ENCODE results near the gene MED25. TPM values are rescaled to one million over a fixed set of nuclear protein-coding genes. Genes with fewer than 3 reads are reported as not detected.
A peak's percentile ranks its signal among the peaks of the same experiment; 100 is the strongest.

Gene MED25
- total RNA-seq, 1 donor from 2014 or later = 34.5 TPM

GRCh38 chr19:49860336-49861102, 42.4 kb downstream of the MED25 start:
- Histone ChIP-seq H3K27me3 (ENCODE audit: control insufficient read depth, insufficient read depth, low read length) (no peaks in the 10 kb centered on the region), H3K36me3 (ENCODE audit: control insufficient read depth, insufficient read depth, low read length) (peaks cover 14% of the 10 kb centered on the region), H3K4me3 (ENCODE audit: low read depth, low read length) (no peak overlapping the region)
- no peak for DNase-seq (ENCODE audit: low read depth)
- TF ChIP-seq, protein P1, sequence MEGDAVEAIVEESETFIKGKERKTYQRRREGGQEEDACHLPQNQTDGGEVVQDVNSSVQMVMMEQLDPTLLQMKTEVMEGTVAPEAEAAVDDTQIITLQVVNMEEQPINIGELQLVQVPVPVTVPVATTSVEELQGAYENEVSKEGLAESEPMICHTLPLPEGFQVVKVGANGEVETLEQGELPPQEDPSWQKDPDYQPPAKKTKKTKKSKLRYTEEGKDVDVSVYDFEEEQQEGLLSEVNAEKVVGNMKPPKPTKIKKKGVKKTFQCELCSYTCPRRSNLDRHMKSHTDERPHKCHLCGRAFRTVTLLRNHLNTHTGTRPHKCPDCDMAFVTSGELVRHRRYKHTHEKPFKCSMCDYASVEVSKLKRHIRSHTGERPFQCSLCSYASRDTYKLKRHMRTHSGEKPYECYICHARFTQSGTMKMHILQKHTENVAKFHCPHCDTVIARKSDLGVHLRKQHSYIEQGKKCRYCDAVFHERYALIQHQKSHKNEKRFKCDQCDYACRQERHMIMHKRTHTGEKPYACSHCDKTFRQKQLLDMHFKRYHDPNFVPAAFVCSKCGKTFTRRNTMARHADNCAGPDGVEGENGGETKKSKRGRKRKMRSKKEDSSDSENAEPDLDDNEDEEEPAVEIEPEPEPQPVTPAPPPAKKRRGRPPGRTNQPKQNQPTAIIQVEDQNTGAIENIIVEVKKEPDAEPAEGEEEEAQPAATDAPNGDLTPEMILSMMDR (IDR thresholded peaks at IDR 0.05; ENCODE audit: insufficient read depth, low read length, poor library complexity, severe bottlenecking) = no peak

- Histone ChIP-seq H3K27me3 (ENCODE audit: control insufficient read depth, insufficient read depth, low read length) (no peaks in the 10 kb centered on the region), H3K36me3 (ENCODE audit: control insufficient read depth, insufficient read depth, low read length) (peaks cover 14% of the 10 kb centered on the region), H3K4me3 (ENCODE audit: low read depth, low read length) (no peak overlapping the region)
- TF ChIP-seq, protein P1 (IDR thresholded peaks at IDR 0.05; ENCODE audit: insufficient read depth, low read length, poor library complexity, severe bottlenecking) = no peak
- no peak for DNase-seq (ENCODE audit: low read depth)
Measured at GRCh38 chr19:49861107-49861506, 43.0 kb downstream of the MED25 start.

DNA sequence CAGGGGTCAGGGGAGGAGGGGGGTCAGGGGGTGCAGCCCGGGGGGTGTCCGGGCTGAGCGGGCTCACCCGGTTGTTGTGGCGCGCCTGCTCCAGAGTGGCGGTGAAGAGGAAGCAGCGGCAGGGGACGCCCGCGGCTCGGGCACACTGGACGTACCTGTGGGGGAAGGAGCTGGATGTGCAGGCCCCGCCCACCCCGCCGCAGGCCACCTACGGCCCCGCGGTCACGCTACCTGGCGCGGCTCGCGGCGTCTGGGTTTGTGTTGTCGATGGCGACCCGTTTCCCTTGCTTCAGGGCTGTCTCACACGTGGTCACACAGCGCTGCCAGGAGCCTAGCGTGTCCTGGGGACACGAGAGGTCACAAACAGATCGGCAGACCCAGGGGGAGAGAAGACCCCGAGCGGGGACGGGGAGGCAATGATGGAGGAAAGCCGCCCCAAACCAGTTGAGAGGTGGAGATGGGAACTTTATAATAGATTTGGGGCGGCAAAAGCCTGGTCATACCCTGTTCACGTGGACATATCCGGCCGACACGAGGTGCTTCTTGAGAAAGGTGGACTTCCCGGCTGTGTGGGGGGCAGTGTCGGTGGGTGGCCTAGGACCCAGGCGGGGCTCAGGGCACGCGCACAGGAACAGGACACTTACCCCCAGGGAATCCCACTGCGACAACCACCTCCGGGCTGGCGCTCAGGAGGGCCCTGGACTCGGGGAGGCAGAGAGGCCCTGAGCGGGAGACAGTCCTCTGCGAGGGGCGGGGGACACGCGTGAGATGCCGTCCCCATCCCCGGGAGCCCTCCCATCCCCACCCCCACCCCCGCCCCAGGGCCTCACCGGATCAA, 43.7 kb downstream of the MED25 start:
- TF ChIP-seq, protein P1 (IDR thresholded peaks at IDR 0.05; ENCODE audit: insufficient read depth, low read length, poor library complexity, severe bottlenecking) = no peak
- H3K4me3 ChIP-seq (ENCODE audit: low read depth, low read length) = no peak overlapping the region
- DNase-seq (ENCODE audit: low read depth) = no peak
- no peaks in the 10 kb centered on the region for H3K27me3 ChIP-seq (ENCODE audit: control insufficient read depth, insufficient read depth, low read length)
- H3K36me3 ChIP-seq (ENCODE audit: control insufficient read depth, insufficient read depth, low read length) = peaks cover 14% of the 10 kb centered on the region

DNA sequence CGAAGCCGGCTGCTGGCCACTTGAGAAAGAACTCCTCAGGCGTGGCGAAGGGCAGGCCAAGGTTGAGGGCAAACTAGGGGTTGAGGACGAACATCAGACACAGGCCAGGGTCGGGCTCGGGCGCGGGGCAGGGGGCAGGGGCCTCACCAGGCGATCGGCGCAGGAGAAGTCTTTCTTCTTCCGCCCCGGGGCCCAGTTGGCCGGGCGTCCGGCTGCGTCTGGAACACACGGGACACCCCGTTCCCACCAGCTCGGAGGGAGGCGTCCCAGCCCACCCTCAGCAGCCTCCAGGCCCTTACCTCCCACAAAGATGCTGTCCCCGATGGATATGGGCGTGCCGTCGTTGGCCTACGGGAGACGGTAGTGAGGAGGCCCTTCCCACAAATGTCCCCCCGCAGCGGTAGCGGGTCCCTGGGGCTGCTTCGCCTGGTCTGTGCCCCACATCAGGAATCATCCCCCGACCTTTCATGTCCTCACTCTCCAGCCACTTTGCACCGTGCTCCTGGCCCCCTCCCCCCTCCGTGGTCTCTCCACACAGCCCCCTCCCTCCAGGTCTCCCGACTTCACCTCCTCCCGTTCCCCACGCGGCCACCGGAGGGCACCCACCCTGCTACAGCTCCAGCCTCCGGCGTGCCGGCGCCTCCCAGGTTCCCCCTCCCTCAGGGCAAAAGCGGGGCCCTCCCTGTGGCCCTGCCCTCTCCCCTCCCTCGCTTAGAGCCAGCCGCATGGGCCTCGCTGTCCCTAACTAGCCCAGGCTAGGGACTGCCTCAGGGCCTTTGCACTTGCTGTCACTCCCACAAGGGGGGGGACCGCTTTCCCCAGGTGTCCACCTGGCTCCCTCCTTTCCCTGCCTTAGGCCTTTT, 44.5 kb downstream of the MED25 start:
- Histone ChIP-seq H3K4me3 (ENCODE audit: low read depth, low read length) (no peak overlapping the region), H3K27me3 (ENCODE audit: control insufficient read depth, insufficient read depth, low read length) (no peaks in the 10 kb centered on the region), H3K36me3 (ENCODE audit: control insufficient read depth, insufficient read depth, low read length) (peaks cover 12% of the 10 kb centered on the region)
- TF ChIP-seq, protein P1 (IDR thresholded peaks at IDR 0.05; ENCODE audit: insufficient read depth, low read length, poor library complexity, severe bottlenecking) = peak; percentile 39
- DNase-seq (ENCODE audit: low read depth) = no peak

GRCh38 chr19:49863254-49863934, 45.3 kb downstream of the MED25 start:
- H3K4me3 ChIP-seq (ENCODE audit: low read depth, low read length) = no peak overlapping the region
- H3K36me3 ChIP-seq (ENCODE audit: control insufficient read depth, insufficient read depth, low read length) = peaks cover 12% of the 10 kb centered on the region
- DNase-seq (ENCODE audit: low read depth) = no peak
- TF ChIP-seq, protein P1 (IDR thresholded peaks at IDR 0.05; ENCODE audit: insufficient read depth, low read length, poor library complexity, severe bottlenecking) = no peak
- H3K27me3 ChIP-seq (ENCODE audit: control insufficient read depth, insufficient read depth, low read length) = no peaks in the 10 kb centered on the region

Measured in kidney epithelial cell (primary cell).